Measurements from ENCODE around the gene RPS15. TPM values are rescaled to one million over a fixed set of nuclear protein-coding genes. Genes with fewer than 3 reads are reported as not detected.

Gene RPS15
- total and polyA plus RNA-seq, 10 of the 15 experiments (the other 5 are each of a cell fraction or from before 2014, with no cell fraction given), result 559 to 3,158 (median 1,413) TPM

DNA sequence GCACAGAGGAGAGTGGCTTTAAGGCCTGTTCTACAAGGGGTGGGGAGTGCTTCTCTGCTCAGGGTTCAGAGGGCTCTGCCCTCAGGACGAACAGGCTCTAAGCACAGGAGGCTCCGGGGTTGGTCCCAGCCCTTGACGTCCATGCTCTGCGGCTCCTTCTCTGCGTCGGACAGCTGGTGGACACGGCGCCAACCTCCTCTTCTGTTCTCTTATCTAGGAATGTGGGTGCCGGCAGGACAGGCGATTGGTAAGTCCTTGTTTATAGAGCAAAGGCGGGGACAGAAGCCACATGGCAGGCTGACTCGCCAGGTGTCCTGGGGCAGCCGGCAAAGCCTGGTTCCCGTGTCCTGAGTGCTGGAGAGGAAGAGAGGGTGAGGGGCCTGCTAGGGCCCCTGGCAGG is 8.4 kb upstream of the RPS15 start (continued):
- TF ChIP-seq, protein P1, sequence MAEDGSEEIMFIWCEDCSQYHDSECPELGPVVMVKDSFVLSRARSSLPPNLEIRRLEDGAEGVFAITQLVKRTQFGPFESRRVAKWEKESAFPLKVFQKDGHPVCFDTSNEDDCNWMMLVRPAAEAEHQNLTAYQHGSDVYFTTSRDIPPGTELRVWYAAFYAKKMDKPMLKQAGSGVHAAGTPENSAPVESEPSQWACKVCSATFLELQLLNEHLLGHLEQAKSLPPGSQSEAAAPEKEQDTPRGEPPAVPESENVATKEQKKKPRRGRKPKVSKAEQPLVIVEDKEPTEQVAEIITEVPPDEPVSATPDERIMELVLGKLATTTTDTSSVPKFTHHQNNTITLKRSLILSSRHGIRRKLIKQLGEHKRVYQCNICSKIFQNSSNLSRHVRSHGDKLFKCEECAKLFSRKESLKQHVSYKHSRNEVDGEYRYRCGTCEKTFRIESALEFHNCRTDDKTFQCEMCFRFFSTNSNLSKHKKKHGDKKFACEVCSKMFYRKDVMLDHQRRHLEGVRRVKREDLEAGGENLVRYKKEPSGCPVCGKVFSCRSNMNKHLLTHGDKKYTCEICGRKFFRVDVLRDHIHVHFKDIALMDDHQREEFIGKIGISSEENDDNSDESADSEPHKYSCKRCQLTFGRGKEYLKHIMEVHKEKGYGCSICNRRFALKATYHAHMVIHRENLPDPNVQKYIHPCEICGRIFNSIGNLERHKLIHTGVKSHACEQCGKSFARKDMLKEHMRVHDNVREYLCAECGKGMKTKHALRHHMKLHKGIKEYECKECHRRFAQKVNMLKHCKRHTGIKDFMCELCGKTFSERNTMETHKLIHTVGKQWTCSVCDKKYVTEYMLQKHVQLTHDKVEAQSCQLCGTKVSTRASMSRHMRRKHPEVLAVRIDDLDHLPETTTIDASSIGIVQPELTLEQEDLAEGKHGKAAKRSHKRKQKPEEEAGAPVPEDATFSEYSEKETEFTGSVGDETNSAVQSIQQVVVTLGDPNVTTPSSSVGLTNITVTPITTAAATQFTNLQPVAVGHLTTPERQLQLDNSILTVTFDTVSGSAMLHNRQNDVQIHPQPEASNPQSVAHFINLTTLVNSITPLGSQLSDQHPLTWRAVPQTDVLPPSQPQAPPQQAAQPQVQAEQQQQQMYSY (CRISPR knock-in tag; IDR thresholded peaks at IDR 0.05), result no peak
- TF ChIP-seq TARDBP (IDR thresholded peaks at IDR 0.05; ENCODE audit: borderline replicate concordance) (no peak), SUZ12 (IDR thresholded peaks at IDR 0.05; ENCODE audit: unreplicated experiment) (no peak), ZNF274 (IDR thresholded peaks at IDR 0.05; ENCODE audit: insufficient read depth, insufficient read length) (no peak), HDGF (IDR thresholded peaks at IDR 0.05) (no peak)
- TF ChIP-seq, protein P2, sequence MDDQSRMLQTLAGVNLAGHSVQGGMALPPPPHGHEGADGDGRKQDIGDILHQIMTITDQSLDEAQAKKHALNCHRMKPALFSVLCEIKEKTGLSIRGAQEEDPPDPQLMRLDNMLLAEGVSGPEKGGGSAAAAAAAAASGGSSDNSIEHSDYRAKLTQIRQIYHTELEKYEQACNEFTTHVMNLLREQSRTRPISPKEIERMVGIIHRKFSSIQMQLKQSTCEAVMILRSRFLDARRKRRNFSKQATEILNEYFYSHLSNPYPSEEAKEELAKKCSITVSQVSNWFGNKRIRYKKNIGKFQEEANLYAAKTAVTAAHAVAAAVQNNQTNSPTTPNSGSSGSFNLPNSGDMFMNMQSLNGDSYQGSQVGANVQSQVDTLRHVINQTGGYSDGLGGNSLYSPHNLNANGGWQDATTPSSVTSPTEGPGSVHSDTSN (IDR thresholded peaks at IDR 0.05; ENCODE audit: insufficient replicate concordance, low read depth, low read length), result no peak

DNA sequence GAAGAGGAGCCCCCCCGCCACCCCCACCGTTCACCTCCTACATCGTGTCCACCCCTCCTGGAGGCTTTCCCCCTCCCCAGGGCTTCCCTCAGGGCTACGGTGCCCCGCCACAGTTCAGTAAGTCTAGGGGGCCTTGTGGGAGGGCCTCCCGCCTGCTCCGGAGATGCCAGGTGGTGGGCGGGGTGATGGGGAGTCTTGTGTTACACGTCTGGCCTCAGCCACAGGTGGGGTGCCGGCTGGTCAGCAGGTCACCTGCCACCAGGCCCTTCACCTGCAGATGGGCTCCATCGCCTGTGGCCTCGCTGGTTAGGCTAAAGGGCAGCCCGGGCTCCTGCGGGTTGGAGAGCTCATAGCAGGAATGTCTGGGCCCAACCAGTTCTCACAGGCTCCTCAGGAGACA is 8.0 kb upstream of the RPS15 start:
- intact Hi-C loops (cut with micrococcal nuclease; ENCODE audit: unreplicated experiment) (no loop called here), in situ Hi-C loops (cut with MboI) (no loop called here)
- H3K9ac ChIP-seq (ENCODE audit: control insufficient read depth, insufficient read depth, low read length), result no peak overlapping the region
- H3K4me2 ChIP-seq (ENCODE audit: control insufficient read depth, insufficient read depth), result no peak overlapping the region
- no peaks in the 10 kb centered on the region for H3K27me3 ChIP-seq (replicated peaks in 1 of 2; ENCODE audit: control insufficient read depth in 2 of 2, insufficient read depth in 2 of 2, low read length in 1 of 2)
- CTCF ChIA-PET, result no interaction called here
- SMC1A ChIA-PET (ENCODE audit: uncharacterized antibody, unreplicated experiment), result no interaction called here
- H3K79me2 ChIP-seq (ENCODE audit: control insufficient read depth, insufficient read depth, low read length), result no peaks in the 10 kb centered on the region
- no TSS peak for BruUV-seq (replicated peaks)
- H4K20me1 ChIP-seq (ENCODE audit: control insufficient read depth, insufficient read depth), result no peaks in the 10 kb centered on the region
- RAD21 ChIA-PET (ENCODE audit: unreplicated experiment), result no interaction called here
- no peak overlapping the region for H3K27ac ChIP-seq (ENCODE audit: control insufficient read depth, insufficient read depth)
- DNase-seq (ENCODE audit: low read depth, low spot score) (no peak), ATAC-seq (no peak), FAIRE-seq (no peak)
- no peaks in the 10 kb centered on the region for H3K4me1 ChIP-seq (ENCODE audit: control insufficient read depth, insufficient read depth, low read length)
- TF ChIP-seq, protein P3, sequence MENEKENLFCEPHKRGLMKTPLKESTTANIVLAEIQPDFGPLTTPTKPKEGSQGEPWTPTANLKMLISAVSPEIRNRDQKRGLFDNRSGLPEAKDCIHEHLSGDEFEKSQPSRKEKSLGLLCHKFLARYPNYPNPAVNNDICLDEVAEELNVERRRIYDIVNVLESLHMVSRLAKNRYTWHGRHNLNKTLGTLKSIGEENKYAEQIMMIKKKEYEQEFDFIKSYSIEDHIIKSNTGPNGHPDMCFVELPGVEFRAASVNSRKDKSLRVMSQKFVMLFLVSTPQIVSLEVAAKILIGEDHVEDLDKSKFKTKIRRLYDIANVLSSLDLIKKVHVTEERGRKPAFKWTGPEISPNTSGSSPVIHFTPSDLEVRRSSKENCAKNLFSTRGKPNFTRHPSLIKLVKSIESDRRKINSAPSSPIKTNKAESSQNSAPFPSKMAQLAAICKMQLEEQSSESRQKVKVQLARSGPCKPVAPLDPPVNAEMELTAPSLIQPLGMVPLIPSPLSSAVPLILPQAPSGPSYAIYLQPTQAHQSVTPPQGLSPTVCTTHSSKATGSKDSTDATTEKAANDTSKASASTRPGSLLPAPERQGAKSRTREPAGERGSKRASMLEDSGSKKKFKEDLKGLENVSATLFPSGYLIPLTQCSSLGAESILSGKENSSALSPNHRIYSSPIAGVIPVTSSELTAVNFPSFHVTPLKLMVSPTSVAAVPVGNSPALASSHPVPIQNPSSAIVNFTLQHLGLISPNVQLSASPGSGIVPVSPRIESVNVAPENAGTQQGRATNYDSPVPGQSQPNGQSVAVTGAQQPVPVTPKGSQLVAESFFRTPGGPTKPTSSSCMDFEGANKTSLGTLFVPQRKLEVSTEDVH (IDR thresholded peaks at IDR 0.05; ENCODE audit: low read depth, partially characterized antibody), result no peak
- peak; percentile 51; the same call in 1 of the 2 replicates for TF ChIP-seq POLR2A (IDR thresholded peaks at IDR 0.05; ENCODE audit: low read depth, low read length)
- H3K9me3 ChIP-seq (replicated peaks; ENCODE audit: control insufficient read depth, insufficient read depth, low read length), result no peaks in the 10 kb centered on the region
- no peak overlapping the region for H2AFZ ChIP-seq (ENCODE audit: control insufficient read depth, low read depth, low read length)
- no peak overlapping the region for H3K4me3 ChIP-seq
- peaks cover 15 to 52% of the 10 kb centered on the region in 2 experiments for H3K36me3 ChIP-seq (ENCODE audit: control insufficient read depth in 2 of 2, insufficient read depth in 2 of 2, low read length in 1 of 2)
- POLR2A ChIA-PET, result interaction anchor here (0.6 to 0.7 kb wide), 2 partner anchors 70 to 149 kb away, joined by 3 to 4 read pairs; no protein-coding TSS in a partner anchor
- WGBS (ENCODE audit: insufficient coverage, insufficient replicate concordance, low lambda C conversion rate, missing lambda C conversion rate), result 82% methylated on average over 13 of the region's 14 CpGs
